Naive thymus-derived CD8-positive, alpha-beta T cell (primary cell): ENCODE data around the gene AP3S1. TPM values are rescaled to one million over a fixed set of nuclear protein-coding genes. Genes with fewer than 3 reads are reported as not detected.

Experiments
- ATAC-seq, 2 donors: fragments of 150-1000 bp; cut with Tn5 transposase in 1 of 2; sonication (Bioruptor Pico), chemical (Tn5 transposase) in 1 of 2; 1 replicate in 1 of 2; 2 replicates in 1 of 2; pipeline ENCODE4 v1.10.0; 2021; ENCODE audit warnings: mild to moderate bottlenecking in 2 of 2, moderate library complexity in 2 of 2
- POLR2A ChIA-PET: fragments of 350-600 bp; sonication (Branson Sonifier 250); formaldehyde crosslinking; loops from one replicate; lab custom pipeline; 2021; ENCODE audit warnings: antibody characterized with exemption; lab: Charles Lee
- DNase-seq, 10 donors: peaks; one replicate each; pipeline versions ENCODE4 v3.0.0 to v3.0.0-alpha.2; 2020 to 2022
- H3K27ac Mint-ChIP-seq, 10 donors: one replicate each; pipeline ENCODE4 v1.8.0; 2020 to 2022; ENCODE audit warnings: mild to moderate bottlenecking in 10 of 10, mixed read lengths in 10 of 10, moderate library complexity in 4 of 10, inconsistent platforms in 1 of 10
- H3K27me3 Mint-ChIP-seq, 5 donors: one replicate each; pipeline ENCODE4 v1.8.0; 2021 to 2022; ENCODE audit warnings: mixed read lengths in 5 of 5
- H3K36me3 Mint-ChIP-seq, 3 donors: one replicate each; pipeline ENCODE4 v1.8.0; 2020 to 2022; ENCODE audit warnings: mixed read lengths in 3 of 3, mild to moderate bottlenecking in 2 of 3, inconsistent platforms in 1 of 3
- H3K4me1 Mint-ChIP-seq, 4 donors: one replicate each; pipeline ENCODE4 v1.8.0; 2021 to 2022; ENCODE audit warnings: mixed read lengths in 4 of 4
- H3K4me3 Mint-ChIP-seq, 10 donors: one replicate each; pipeline ENCODE4 v1.8.0; 2020 to 2022; ENCODE audit warnings: mild to moderate bottlenecking in 10 of 10, mixed read lengths in 10 of 10, moderate library complexity in 6 of 10, inconsistent platforms in 1 of 10
- H3K9me3 Mint-ChIP-seq, 9 donors: one replicate each; pipeline ENCODE4 v1.8.0; 2020 to 2022; ENCODE audit warnings: mixed read lengths in 9 of 9, mild to moderate bottlenecking in 3 of 9, inconsistent platforms in 1 of 9, moderate library complexity in 1 of 9
- polyA plus RNA-seq, 3 donors: library from polyadenylated mRNA; unstranded; fragments of 300-500 nt; fragmentation: Illumina TruSeq; gene quantifications; one replicate each; pipeline ENCODE4 v1.2.3, GENCODE V29; 2021
- total RNA-seq, 8 experiments: library from RNA in 2 of 8; stranded (reverse) in 2 of 8; gene quantifications; one replicate each; pipeline ENCODE4 v1.2.3 and lab custom pipeline; 2021 to 2026

AP3S1 gene
- total and polyA plus RNA-seq, 5 experiments from 2014 or later = 37.8 to 63.4 (median 52.1) TPM

GRCh38 chr5:115961381-115962238, 119.9 kb downstream of the AP3S1 start:
- no peak for DNase-seq
- peaks cover 4 to 20% (median 17%) of the 10 kb centered on the region in 4 donors for H3K4me1 Mint-ChIP-seq
- peaks cover 0 to 2% (median 0%) of the 10 kb centered on the region in 9 donors for H3K9me3 Mint-ChIP-seq
- H3K36me3 Mint-ChIP-seq = peaks cover 0 to 12% (median 0%) of the 10 kb centered on the region in 3 donors
- POLR2A ChIA-PET = no interaction called here
- peak overlapping the region in 8 of 10 donors; percentile 15 to 60 (median 32) for H3K4me3 Mint-ChIP-seq
- ATAC-seq = no peak
- peaks cover 29 to 63% (median 53%) of the 10 kb centered on the region in 5 donors for H3K27me3 Mint-ChIP-seq
- peak overlapping the region in 1 of 10 donors; percentile 58 for H3K27ac Mint-ChIP-seq

GRCh38 chr5:115962239-115962564, 120.5 kb downstream of the AP3S1 start, which contains the start of gene LVRN:
TSS of gene LVRN (plus strand) at chr5:115962475. CDS start at chr5:115962618, 143 bp downstream.
- H3K4me3 Mint-ChIP-seq = peak within 1 kb of the TSS in 8 of 10 donors; percentile 15 to 60 (median 40)
- POLR2A ChIA-PET = no interaction called here
- H3K9me3 Mint-ChIP-seq = peaks cover 0 to 2% (median 0%) of the 10 kb centered on the region in 9 donors

GRCh38 chr5:115962565-115963402, 121.0 kb downstream of the AP3S1 start:
- Mint-ChIP-seq H3K27me3 (peaks cover 31 to 66% (median 57%) of the 10 kb centered on the region in 5 donors), H3K27ac (no peak overlapping the region), H3K9me3 (peaks cover 0 to 2% (median 0%) of the 10 kb centered on the region in 9 donors), H3K4me3 (peak overlapping the region in 6 of 10 donors; percentile 8 to 60 (median 44)), H3K36me3 (peaks cover 0 to 12% (median 0%) of the 10 kb centered on the region in 3 donors), H3K4me1 (peaks cover 4 to 20% (median 17%) of the 10 kb centered on the region in 4 donors)
- POLR2A ChIA-PET = no interaction called here
- DNase-seq (no peak), ATAC-seq (peak in 1 of 2 donors; percentile 14)

More at GRCh38 chr5:115962239-115962564, 120.5 kb downstream of the AP3S1 start, which contains the start of gene LVRN:
- DNase-seq (no peak), ATAC-seq (no peak)
- H3K4me1 Mint-ChIP-seq = peaks cover 4 to 20% (median 17%) of the 10 kb centered on the region in 4 donors
- peaks cover 0 to 12% (median 0%) of the 10 kb centered on the region in 3 donors for H3K36me3 Mint-ChIP-seq
- H3K27ac Mint-ChIP-seq = peak within 1 kb of the TSS in 1 of 10 donors; percentile 58
- peaks cover 30 to 65% (median 54%) of the 10 kb centered on the region in 5 donors for H3K27me3 Mint-ChIP-seq

GRCh38 chr5:115963566-115963965, 121.8 kb downstream of the AP3S1 start:
- Mint-ChIP-seq H3K27me3 (peaks cover 31 to 65% (median 59%) of the 10 kb centered on the region in 5 donors), H3K4me3 (peak overlapping the region in 5 of 10 donors; percentile 0 to 30 (median 8)), H3K4me1 (peaks cover 4 to 20% (median 17%) of the 10 kb centered on the region in 4 donors), H3K27ac (no peak overlapping the region), H3K9me3 (peaks cover 0 to 5% (median 0%) of the 10 kb centered on the region in 9 donors), H3K36me3 (peaks cover 0 to 12% (median 0%) of the 10 kb centered on the region in 3 donors)
- ATAC-seq (no peak), DNase-seq (no peak)
- POLR2A ChIA-PET = no interaction called here

Other genes starting within 250 kb of the AP3S1 start
- gene TICAM2, start 239.5 kb upstream of the AP3S1 start, total RNA-seq = 1 to 10 TPM in 1 of 2 experiments, not detected in 1; 1.5 TPM
- gene TICAM2, start 239.5 kb upstream of the AP3S1 start, polyA plus RNA-seq = not detected
- 10 to 100 TPM; 41.0 to 48.9 TPM for gene TMED7, start 215.9 kb upstream of the AP3S1 start, total RNA-seq
- gene TMED7, start 215.9 kb upstream of the AP3S1 start, polyA plus RNA-seq = 10 to 100 TPM; 30.3 to 43.2 (median 37.2) TPM
- not detected for gene CDO1, start 25.3 kb upstream of the AP3S1 start, total RNA-seq
- not detected for gene CDO1, start 25.3 kb upstream of the AP3S1 start, polyA plus RNA-seq
- 10 to 100 TPM; 71.6 to 80.0 TPM for gene ATG12, start 370 bp upstream of the AP3S1 start, total RNA-seq
- gene ATG12, start 370 bp upstream of the AP3S1 start, polyA plus RNA-seq = 100 to 1,000 TPM in 2 of 3 donors, 10 to 100 TPM in 1; 90.6 to 126 (median 123) TPM
- gene LVRN, start 120.5 kb downstream of the AP3S1 start, total RNA-seq = under 1 TPM in 1 of 2 experiments, not detected in 1; 0.38 TPM
- gene LVRN, start 120.5 kb downstream of the AP3S1 start, polyA plus RNA-seq = not detected
- gene ARL14EPL, start 190.5 kb downstream of the AP3S1 start, total RNA-seq = not detected
- not detected for gene ARL14EPL, start 190.5 kb downstream of the AP3S1 start, polyA plus RNA-seq
- 10 to 100 TPM; 24.3 to 29.0 TPM for gene COMMD10, start 243.1 kb downstream of the AP3S1 start, total RNA-seq
- 10 to 100 TPM; 31.7 to 35.3 (median 32.5) TPM for gene COMMD10, start 243.1 kb downstream of the AP3S1 start, polyA plus RNA-seq